Esophagus (tissue), 2 donors: Measurements from ENCODE around the gene CCDC47. TPM values are rescaled to one million over a fixed set of nuclear protein-coding genes. Genes with fewer than 3 reads are reported as not detected.
"Not testable (repeated sequence)": the region's sequence is repeated elsewhere in the genome, so short reads cannot be mapped to it uniquely, and the experiment has no call there.

ENCODE experiments used
- H3K27ac ChIP-seq, 2 donors: one replicate each; pipeline ENCODE4 v1.5.1; 2013; ENCODE audit warnings: low read depth in 2 of 2, mild to moderate bottlenecking in 2 of 2, inconsistent platforms in 1 of 2, low read length in 1 of 2, moderate library complexity in 1 of 2
- H3K27me3 ChIP-seq, 2 donors: one replicate each; pipeline ENCODE4 v1.6.1; 2013; ENCODE audit warnings: low read length in 2 of 2, control low read depth in 1 of 2, mild to moderate bottlenecking in 1 of 2; ENCODE audit not compliant: insufficient read depth in 2 of 2, control insufficient read depth in 1 of 2
- H3K36me3 ChIP-seq, 2 donors: one replicate each; pipeline ENCODE4 v1.6.1; 2013; ENCODE audit warnings: low read length in 1 of 2; ENCODE audit not compliant: control insufficient read depth in 2 of 2, insufficient read depth in 2 of 2
- H3K4me1 ChIP-seq, 2 donors: one replicate each; pipeline ENCODE4 v1.6.1; 2013; ENCODE audit warnings: low read length in 1 of 2; ENCODE audit not compliant: control insufficient read depth in 2 of 2, insufficient read depth in 2 of 2
- H3K4me3 ChIP-seq, 2 donors: one replicate each; pipeline ENCODE4 v1.5.1; 2013; ENCODE audit warnings: low read length in 2 of 2, mild to moderate bottlenecking in 2 of 2, low read depth in 1 of 2, moderate library complexity in 1 of 2
- H3K9me3 ChIP-seq, 2 donors: one replicate each; pipeline ENCODE4 v1.6.1; 2013; ENCODE audit warnings: mild to moderate bottlenecking in 2 of 2, low read depth in 1 of 2, low read length in 1 of 2, moderate library complexity in 1 of 2; ENCODE audit not compliant: control insufficient read depth in 2 of 2, insufficient read depth in 1 of 2
- WGBS, 2 donors: extraction: QIAGEN DNeasy Blood & Tissue Kit; methylation state at CpG; one replicate each; pipeline ENCODE4 v1.1.7; 2013; 5-methylcytosine and 5-hydroxymethylcytosine counted together
- polyA plus RNA-seq, 2 donors: library from polyadenylated mRNA; stranded (reverse); fragments of 200-250 nt; gene quantifications; one replicate each; pipeline ENCODE4 v1.2.3, GENCODE V29; 2013
- donor health status: healthy with polysubstance abuse.
- donor health status: Bipolar disorder and iron deficiency.

CCDC47 gene
- polyA plus RNA-seq, 2 donors, result 16.3 to 36.4 TPM

- 74 to 93% methylated on average over 1 of the region's 1 CpG for WGBS, 2 donors
- no peaks in the 10 kb centered on the region for H3K4me1 ChIP-seq
- no peaks in the 10 kb centered on the region for H3K9me3 ChIP-seq
- H3K36me3 ChIP-seq, result peaks cover 5 to 15% of the 10 kb centered on the region in 2 donors
- no peak overlapping the region for H3K27ac ChIP-seq
- H3K27me3 ChIP-seq, result no peaks in the 10 kb centered on the region
- no peak overlapping the region for H3K4me3 ChIP-seq
These were observed 20.7 kb downstream of the CCDC47 start for GRCh38 chr17:63752707-63753106.

- Histone ChIP-seq H3K36me3 (peaks cover 5 to 15% of the 10 kb centered on the region in 2 donors), H3K4me1 (no peaks in the 10 kb centered on the region), H3K27ac (no peak overlapping the region), H3K9me3 (no peaks in the 10 kb centered on the region), H3K27me3 (no peaks in the 10 kb centered on the region), H3K4me3 (no peak overlapping the region)
- WGBS, 2 donors, result 61 to 71% methylated on average over 8 of the region's 8 CpGs
These were observed 21.6 kb downstream of the CCDC47 start for GRCh38 chr17:63751806-63752205.

- Histone ChIP-seq H3K4me1 (no peaks in the 10 kb centered on the region), H3K27ac (peak within 1 kb of the TSS; percentile 91 to 96), H3K27me3 (no peaks in the 10 kb centered on the region), H3K36me3 (peaks cover 0 to 4% of the 10 kb centered on the region in 2 donors), H3K4me3 (peak within 1 kb of the TSS; percentile 74 to 84), H3K9me3 (no peaks in the 10 kb centered on the region)
- 0% methylated on average over 61 of the region's 61 CpGs for WGBS, 2 donors
These were observed 31.8 kb downstream of the CCDC47 start, which contains the start of gene STRADA for GRCh38 chr17:63741408-63742173. TSS of gene STRADA (minus strand) at chr17:63741799. CDS start at chr17:63728369, 13,430 bp downstream.

GRCh38 chr17:63741143-63741407 is 32.3 kb downstream of the CCDC47 start:
- Histone ChIP-seq H3K4me3 (peak overlapping the region; percentile 74 to 84), H3K4me1 (no peaks in the 10 kb centered on the region), H3K27ac (peak overlapping the region; percentile 91 to 96), H3K27me3 (no peaks in the 10 kb centered on the region), H3K36me3 (peaks cover 0 to 4% of the 10 kb centered on the region in 2 donors), H3K9me3 (no peaks in the 10 kb centered on the region)
- 0% methylated on average over 14 of the region's 14 CpGs for WGBS, 2 donors

- WGBS, 2 donors, result 29 to 30% methylated on average over 12 of the region's 12 CpGs
- Histone ChIP-seq H3K4me1 (no peaks in the 10 kb centered on the region), H3K27me3 (no peaks in the 10 kb centered on the region), H3K27ac (peak overlapping the region; percentile 91 to 96), H3K4me3 (peak overlapping the region; percentile 74 to 84), H3K9me3 (no peaks in the 10 kb centered on the region), H3K36me3 (peaks cover 0 to 2% of the 10 kb centered on the region in 2 donors)
These were observed 32.8 kb downstream of the CCDC47 start for GRCh38 chr17:63740464-63741142.

GRCh38 chr17:63735691-63736090 is 37.7 kb downstream of the CCDC47 start:
- no peaks in the 10 kb centered on the region for H3K4me1 ChIP-seq
- 94 to 95% methylated on average over 8 of the region's 8 CpGs for WGBS, 2 donors
- H3K27me3 ChIP-seq, result no peaks in the 10 kb centered on the region
- no peaks in the 10 kb centered on the region for H3K9me3 ChIP-seq
- H3K36me3 ChIP-seq, result no peaks in the 10 kb centered on the region
- no peak overlapping the region for H3K27ac ChIP-seq
- no peak overlapping the region for H3K4me3 ChIP-seq

- Histone ChIP-seq H3K27me3 (no peaks in the 10 kb centered on the region), H3K36me3 (peaks cover 0 to 2% of the 10 kb centered on the region in 2 donors), H3K9me3 (no peaks in the 10 kb centered on the region), H3K4me1 (no peaks in the 10 kb centered on the region), H3K27ac (no peak overlapping the region), H3K4me3 (no peak overlapping the region)
- 75 to 80% methylated on average over 2 of the region's 2 CpGs for WGBS, 2 donors
These were observed 51.0 kb downstream of the CCDC47 start for GRCh38 chr17:63722403-63722802.

GRCh38 chr17:63720194-63720593 is 53.2 kb downstream of the CCDC47 start:
- not testable (repeated sequence) for H3K4me3 ChIP-seq, H3K27me3 ChIP-seq
- WGBS, 2 donors, result 94 to 98% methylated on average over 5 of the region's 5 CpGs

GRCh38 chr17:63718988-63719387 is 54.4 kb downstream of the CCDC47 start:
- Histone ChIP-seq H3K4me3 (no peak overlapping the region), H3K4me1 (no peaks in the 10 kb centered on the region), H3K36me3 (peaks cover 2 to 6% of the 10 kb centered on the region in 2 donors), H3K27ac (no peak overlapping the region), H3K9me3 (no peaks in the 10 kb centered on the region), H3K27me3 (no peaks in the 10 kb centered on the region)
- 74 to 81% methylated on average over 5 of the region's 5 CpGs for WGBS, 2 donors

More at GRCh38 chr17:63720194-63720593, 53.2 kb downstream of the CCDC47 start:
- H3K27ac ChIP-seq, H3K36me3 ChIP-seq, H3K4me1 ChIP-seq, H3K9me3 ChIP-seq: not testable (repeated sequence)
